Measurements from ENCODE around the gene AVPR1B.
"Not testable (repeated sequence)": the region's sequence is repeated elsewhere in the genome, so short reads cannot be mapped to it uniquely, and the experiment has no call there.

AVPR1B gene

DNA sequence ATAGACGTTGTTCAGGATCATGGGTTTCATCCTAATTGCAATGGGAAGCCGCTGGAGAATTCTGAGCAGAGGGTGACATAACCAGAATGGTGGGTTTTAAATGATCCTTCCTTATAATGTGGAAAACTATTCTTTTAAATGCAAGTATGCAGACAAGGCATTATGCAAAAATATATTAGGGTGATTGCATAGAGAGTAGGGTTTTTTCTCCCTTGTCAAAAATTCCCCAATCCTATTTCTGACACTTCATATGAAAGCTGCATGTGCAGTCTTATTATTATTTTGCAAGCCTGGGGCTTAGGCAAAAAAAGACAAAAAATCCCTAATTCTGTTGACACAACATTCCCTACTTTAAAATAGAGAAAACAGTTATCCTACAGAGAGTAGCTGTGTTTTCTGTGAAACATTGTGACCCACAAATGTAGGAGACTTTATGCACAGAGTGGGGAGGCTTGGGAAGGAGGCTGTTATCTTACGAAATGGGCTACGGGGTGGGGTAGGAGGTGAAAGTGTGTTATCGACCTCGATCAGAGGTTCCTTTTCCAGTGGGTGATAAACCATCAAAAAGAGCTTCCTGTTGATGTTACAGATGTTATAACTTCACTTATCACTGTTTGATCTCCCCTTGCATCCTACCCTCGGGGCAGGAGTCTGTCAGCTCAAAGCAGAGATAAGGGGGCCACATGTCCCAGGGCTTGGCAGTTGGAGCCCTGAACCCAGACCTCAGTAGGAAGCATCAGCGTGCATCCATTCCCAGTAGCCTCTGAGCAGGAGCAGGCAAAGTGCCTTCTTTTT is 37.0 kb downstream of the AVPR1B start:
- DNase-seq: no peak

DNA sequence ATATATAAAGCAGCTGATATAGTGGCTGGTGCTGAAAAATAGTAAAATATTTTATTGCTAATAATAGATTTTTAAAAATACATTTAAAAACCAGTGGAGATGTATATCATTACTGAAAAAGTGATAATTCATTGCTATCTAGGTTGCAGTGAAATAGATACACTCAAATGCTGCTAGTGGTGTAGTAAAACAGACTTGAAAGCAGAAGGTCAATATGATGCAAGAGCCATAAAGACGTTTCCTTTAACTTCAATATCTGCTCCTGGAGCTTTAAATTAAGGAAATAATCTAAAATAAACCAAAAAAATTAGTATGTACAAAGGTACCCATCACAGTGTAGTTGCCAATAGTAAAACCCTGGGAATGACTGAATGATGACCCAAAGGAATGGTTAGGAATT is 38.1 kb downstream of the AVPR1B start:
- DNase-seq: no peak

GRCh38 chr1:206075786-206076755 is 41.1 kb downstream of the AVPR1B start:
- no peak for DNase-seq

DNA sequence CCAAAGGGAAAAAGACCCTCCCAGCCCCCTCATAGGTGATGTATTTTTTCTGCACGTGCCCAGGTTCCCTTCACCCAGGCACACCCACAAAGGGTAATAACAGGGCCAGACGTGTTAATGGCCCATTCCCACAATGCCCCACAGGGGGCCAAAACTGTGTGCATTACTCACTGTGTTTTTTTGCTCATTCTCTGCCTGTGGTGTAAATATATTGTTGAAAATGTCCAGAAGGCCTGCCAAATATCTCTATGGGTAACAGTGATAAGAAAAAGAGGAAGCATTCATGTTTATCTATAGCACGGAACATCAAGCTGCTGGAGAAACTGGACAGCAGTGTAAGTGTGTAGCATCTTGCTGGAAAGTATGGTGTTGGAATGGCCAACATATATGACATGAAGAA is 42.3 kb downstream of the AVPR1B start:
- no peak for DNase-seq

GRCh38 chr1:206070627-206071304 is 46.4 kb downstream of the AVPR1B start:
- no peak for DNase-seq

GRCh38 chr1:206068314-206068713 is 48.9 kb downstream of the AVPR1B start:
- DNase-seq: no peak

DNA sequence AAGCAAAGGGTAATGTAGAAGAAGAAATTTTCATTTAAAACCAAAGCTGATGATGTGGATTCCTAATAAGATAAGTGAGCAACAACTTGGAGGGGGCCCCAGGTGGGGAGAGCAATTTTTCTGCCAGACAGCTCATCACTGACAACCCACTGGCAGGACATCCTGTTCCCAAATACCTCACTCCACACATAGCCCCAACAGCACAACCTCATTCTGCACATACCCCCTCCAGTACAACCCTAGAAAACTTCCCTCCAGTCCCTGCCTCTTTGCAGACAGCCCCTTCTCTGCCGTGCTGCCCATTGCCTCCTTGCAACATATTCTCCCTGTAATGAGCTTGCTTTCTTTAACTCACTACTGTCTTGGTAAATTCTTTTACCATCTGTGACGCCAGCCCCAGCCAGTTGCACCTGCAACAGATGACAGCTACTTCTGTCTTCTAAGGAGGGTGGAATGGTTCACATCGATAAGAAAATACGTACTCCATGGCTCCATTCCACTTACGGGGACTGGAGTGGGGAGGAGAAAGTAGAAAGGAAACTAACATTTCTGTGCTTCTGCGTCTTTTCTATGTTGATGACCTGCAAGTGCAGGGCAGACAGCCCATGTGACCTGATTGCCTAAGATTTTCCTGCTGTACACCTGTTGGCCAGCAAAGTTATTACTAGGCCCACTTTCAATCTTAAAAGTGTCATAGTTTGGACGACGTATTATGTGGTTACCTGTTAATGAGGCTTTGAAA is 49.5 kb downstream of the AVPR1B start:
- peak; percentile 87 for DNase-seq

DNA sequence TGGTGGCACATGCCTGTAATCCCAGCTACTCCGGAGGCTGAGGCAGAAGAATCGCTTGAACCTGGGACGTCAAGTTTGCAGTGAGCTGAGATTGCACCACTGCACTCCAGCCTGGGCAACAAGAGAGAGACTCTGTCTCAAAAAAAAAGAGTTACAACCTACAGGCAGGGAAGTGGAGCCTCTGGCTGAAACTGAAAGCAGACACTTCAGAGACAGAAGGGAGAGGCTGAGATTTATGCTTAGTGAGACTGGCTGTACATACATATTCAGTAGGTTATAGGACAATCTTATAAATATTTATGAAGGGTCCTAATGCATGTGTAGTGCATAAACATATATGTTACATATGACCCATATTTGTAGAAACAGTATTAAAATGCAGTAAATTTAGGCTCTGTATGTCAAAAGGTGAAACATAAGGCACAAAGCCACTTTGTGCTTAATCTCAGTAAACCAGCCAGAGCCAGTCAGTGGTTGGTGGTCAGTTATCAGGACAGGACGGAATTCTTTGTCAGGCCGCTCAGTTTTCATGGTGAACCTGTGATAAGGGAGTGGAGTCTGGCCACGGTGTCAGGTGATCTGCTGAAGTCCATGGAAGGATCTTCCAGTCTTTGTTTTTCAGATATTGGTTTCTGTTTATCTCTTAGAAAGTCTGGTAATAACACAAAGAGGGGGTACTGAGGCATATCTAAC is 50.6 kb downstream of the AVPR1B start:
- DNase-seq: peak; percentile 76

DNA sequence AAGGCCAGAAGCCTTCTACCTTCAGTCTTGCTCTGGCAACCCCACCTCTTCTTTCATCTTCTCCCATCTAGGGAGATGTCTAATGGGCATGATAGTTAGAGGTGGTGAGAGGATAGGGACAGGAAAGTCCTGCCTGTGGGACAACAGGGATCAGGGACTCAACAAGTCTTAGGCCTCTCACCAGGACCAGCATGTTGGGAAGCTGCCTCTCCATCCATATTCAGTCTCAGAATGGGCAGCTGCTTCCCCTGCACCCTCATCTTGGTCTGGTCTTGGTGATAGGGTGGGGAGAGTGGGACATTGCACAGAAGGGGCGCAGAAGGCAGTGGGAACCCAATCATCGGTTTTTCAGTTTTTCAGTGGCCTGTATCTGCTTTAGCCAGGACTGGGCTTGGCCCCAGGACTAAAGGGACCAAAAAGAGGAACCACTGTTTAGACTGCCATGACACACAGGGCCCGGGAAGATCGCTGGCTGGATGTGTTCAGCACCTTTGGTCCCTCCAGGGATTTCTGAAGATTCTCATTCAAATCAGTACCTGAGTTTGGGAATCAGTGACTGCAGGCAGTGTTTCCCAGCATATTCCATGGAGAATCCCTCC is 51.5 kb downstream of the AVPR1B start:
- DNase-seq: no peak

- DNase-seq: not testable (repeated sequence)
Observed at GRCh38 chr1:206064501-206064900, 52.7 kb downstream of the AVPR1B start.

GRCh38 chr1:206064001-206064400 is 53.2 kb downstream of the AVPR1B start:
- not testable (repeated sequence) for DNase-seq

GRCh38 chr1:206062464-206062863 is 54.7 kb downstream of the AVPR1B start:
- DNase-seq: no peak

DNA sequence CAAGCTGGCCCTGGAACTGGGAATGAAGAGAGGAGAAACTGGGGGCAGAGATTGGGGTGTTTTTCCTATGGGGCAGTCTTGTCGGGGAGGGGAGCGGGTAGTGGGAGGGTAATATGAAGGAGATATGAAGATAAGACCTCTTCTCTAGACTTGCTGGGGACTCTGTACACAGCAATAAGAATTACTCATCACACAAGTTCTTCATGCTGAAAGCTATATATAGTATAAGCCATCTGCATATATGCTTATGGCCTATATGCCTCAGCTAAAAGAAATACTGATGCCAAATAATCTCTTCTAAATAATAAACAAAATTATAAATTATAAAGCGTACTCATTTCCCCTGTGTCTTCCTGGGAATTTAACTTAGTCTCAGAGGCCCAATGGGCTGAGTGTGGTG is 56.3 kb downstream of the AVPR1B start:
- no peak for DNase-seq
